Thyroid gland (tissue), 4 donors: Measurements from ENCODE around the gene TMEM117.

Experiments used
- POLR2A ChIP-seq, 2 donors: fragments of 450-650 bp; IDR thresholded peaks; one replicate each; pipeline ENCODE4 v1.6.1; 2017; ENCODE audit warnings: antibody characterized with exemption in 2 of 2, mild to moderate bottlenecking in 2 of 2, moderate library complexity in 1 of 2
- TF ChIP-seq, protein P1 (sequence below), 6 experiments: fragments of 200-600 bp in 3 of 6; fragments of 450-650 bp in 3 of 6; sonication (generic) in 3 of 6; IDR thresholded peaks; one replicate each; pipeline ENCODE4 v1.5.1; 2016 to 2019; ENCODE audit warnings: antibody characterized with exemption in 6 of 6, mild to moderate bottlenecking in 2 of 6, inconsistent platforms in 1 of 6, moderate library complexity in 1 of 6

DNA sequence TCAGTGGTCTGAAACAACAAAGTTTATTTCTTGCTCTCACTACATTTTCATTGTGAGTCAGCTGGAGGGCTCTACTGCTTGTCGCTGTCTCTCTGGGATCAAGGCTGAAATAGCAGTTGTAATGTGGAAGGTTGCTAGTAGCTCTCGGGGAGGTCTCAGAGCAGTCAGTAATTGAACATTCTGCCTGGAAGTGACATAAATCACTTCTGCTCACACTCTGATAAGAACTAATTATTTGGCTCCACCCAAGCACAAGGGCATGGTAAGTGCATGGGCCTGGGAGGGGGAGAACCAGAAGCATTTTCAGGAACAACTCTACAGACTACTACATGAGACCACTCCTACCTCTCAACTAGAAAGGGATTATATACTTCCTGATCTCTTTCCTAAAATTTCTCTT lies 128.2 kb downstream of the TMEM117 start:
- TF ChIP-seq, protein P1, sequence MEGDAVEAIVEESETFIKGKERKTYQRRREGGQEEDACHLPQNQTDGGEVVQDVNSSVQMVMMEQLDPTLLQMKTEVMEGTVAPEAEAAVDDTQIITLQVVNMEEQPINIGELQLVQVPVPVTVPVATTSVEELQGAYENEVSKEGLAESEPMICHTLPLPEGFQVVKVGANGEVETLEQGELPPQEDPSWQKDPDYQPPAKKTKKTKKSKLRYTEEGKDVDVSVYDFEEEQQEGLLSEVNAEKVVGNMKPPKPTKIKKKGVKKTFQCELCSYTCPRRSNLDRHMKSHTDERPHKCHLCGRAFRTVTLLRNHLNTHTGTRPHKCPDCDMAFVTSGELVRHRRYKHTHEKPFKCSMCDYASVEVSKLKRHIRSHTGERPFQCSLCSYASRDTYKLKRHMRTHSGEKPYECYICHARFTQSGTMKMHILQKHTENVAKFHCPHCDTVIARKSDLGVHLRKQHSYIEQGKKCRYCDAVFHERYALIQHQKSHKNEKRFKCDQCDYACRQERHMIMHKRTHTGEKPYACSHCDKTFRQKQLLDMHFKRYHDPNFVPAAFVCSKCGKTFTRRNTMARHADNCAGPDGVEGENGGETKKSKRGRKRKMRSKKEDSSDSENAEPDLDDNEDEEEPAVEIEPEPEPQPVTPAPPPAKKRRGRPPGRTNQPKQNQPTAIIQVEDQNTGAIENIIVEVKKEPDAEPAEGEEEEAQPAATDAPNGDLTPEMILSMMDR (IDR thresholded peaks at IDR 0.05): no peak
- no peak for TF ChIP-seq POLR2A (IDR thresholded peaks at IDR 0.05)
